GM10847 (cell line): ENCODE results near the gene DNMT1.

ENCODE experiments used
- POLR2A ChIP-seq: IDR thresholded peaks from 2 replicates; pipeline ENCODE4 v1.6.1; 2011; ENCODE audit not compliant: insufficient read length; ENCODE audit errors: extremely low read depth

Gene DNMT1

GRCh38 chr19:10190026-10190425, 4.7 kb downstream of the DNMT1 start:
- TF ChIP-seq POLR2A, result no peak

DNA sequence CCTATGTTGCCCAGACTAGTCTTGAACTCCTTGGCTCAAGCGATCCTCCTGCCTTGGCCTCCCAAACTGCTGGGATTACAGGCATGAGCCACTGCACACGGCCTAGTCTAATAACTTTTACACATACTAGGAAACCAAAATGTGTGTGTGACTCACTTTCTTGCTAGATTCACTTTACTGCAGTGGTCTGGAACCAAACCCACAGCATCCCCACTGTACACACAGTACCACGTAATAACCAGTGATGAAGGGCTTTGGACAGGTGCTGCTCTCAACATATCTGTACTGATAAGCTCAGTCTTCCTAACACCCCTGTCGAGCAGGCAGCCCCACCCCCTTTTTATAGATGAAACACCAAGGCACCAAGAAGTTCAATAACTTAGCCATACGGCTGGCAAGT, 5.1 kb downstream of the DNMT1 start:
- TF ChIP-seq POLR2A, result no peak

DNA sequence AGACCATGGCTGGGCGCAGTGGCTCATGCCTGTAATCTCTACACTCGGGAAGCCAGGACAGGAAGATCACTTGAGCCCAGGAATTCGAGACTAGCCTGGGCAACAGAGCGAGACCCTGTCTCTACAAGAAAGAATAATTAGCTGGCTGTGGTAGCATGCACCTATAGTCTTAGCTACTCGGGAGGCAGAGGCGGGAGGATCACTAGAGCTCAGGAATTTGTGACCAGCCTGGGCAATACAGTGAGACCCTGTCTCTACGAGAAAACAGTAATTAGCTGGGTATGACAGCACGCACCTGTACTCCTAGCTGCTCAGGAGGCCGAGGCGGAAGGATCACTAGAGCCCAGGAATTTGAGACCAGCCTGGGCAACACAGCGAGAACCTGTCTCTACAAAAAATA, 7.4 kb downstream of the DNMT1 start:
- no peak for TF ChIP-seq POLR2A

DNA sequence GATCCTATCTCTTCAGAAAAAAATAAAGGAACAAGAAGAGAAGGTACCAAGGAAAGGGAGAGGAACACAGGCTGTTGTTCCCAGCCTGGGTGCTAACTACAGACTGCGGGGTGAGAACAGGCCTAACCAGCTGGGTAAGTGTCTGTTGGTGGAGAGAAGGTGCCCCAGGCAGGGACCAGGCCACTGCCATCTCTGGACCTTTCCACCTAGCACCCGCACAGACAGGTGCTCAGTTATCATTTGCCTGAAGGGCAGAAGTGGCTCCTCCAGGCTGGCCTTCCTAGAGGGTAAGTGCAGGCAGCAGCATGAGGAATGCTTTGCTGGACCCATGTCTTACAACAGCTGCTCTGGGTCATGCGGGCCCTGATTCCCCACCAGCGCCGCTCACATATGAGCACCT, 10.1 kb downstream of the DNMT1 start:
- TF ChIP-seq POLR2A, result no peak

GRCh38 chr19:10183926-10184325, 10.8 kb downstream of the DNMT1 start:
- no peak for TF ChIP-seq POLR2A

DNA sequence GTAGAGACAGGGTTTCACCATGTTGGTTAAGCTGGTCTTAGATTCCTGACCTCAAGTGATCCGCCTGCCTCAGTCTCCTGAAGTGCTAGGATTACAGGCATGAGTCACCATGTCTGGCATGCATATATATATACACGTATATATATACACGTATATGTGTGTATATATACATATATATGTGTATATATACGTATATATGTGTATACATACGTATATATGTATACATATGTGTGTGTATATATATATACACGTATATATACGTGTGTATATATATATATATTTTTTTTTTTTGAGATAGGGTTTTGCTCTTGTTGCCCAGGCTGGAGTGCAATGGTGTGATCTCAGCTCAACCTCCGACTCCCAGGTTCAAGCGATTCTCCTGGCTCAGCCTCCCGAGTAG, 11.9 kb downstream of the DNMT1 start:
- TF ChIP-seq POLR2A, result no peak

DNA sequence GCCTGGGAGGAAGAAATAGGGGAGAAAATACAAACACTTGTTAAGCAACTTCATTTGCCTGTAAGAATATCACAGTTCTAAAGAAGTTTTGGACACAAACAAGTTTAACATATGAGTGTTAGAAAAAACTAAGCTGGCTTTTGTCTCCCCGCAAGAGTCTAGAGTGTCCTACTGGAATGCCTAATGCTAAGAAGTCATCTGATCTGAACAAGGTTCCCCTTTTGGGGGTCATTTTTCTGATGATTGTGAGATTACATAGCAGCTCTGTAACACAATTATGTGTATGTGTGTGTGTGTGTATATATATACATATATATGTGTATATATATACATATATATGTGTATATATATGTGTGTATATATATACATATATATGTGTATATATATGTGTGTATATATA, 12.7 kb downstream of the DNMT1 start:
- no peak for TF ChIP-seq POLR2A

DNA sequence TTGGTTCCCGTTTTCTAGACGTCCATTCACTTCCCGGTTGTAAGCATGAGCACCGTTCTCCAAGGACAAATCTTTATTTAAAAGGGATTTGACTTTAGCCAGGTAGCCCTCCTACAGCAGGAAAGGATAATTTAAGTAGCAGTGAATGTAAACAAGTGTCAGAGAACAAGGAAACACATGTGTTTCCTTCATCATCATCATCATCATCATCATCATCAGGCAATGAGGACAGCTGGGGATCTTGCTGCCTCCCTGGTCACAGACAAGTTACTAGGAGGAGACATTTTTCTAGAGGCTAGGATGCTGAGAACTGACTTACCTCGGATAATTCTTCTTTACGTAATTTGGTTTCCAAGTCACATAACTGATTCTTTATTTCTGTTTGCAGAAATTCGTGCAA, 14.3 kb downstream of the DNMT1 start:
- no peak for TF ChIP-seq POLR2A

- no peak for TF ChIP-seq POLR2A
These were observed 21.2 kb downstream of the DNMT1 start for GRCh38 chr19:10173527-10173926.

DNA sequence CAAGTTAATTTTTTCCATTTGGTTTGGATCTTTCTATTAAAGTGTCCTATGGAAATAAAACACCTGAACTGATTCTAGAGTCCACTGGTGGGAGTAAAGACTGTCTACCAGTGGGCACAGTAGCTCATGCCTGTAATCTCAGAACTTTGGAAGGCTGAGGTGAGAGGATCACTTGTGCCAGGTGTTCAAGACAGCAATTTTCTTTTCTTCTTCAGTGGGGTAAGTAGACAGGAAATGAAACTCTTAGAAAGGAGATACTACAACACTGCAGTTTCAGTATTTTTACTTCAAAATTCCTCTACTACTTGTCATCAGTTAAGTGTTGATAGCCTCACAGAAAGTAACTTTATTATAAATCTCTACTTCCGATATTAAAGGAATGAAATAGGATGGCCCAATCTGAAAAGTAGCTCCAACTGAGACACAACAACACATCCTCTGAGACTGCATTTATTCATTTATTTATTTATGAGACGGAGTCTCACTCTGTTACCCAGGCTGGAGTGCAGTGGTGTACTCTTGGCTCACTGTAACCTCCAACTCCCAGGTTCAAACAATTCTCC, 26.3 kb downstream of the DNMT1 start:
- no peak for TF ChIP-seq POLR2A

- TF ChIP-seq POLR2A, result no peak
These were observed 27.3 kb downstream of the DNMT1 start for GRCh38 chr19:10167459-10167858.

DNA sequence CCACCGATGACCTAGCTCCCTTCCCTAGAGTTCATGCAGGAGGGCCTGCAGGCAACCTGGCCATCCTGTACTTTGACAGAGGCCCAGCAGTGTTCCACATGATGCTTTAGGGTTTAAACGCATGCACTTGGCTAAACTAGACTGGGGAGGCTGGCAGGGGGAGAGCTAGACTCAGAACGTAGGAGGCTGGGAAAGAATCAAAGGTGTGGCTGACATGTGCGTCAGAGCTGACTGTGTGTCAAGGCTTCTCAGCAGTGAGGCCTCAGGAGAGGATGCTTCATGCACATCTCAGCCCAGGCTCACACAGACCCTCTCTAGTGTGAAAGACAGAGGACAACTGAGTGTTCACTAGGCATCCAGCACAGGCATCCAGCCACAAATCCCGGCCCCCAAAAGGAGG, 28.7 kb downstream of the DNMT1 start:
- no peak for TF ChIP-seq POLR2A

GRCh38 chr19:10163536-10163935, 31.2 kb downstream of the DNMT1 start:
- TF ChIP-seq POLR2A, result no peak

DNA sequence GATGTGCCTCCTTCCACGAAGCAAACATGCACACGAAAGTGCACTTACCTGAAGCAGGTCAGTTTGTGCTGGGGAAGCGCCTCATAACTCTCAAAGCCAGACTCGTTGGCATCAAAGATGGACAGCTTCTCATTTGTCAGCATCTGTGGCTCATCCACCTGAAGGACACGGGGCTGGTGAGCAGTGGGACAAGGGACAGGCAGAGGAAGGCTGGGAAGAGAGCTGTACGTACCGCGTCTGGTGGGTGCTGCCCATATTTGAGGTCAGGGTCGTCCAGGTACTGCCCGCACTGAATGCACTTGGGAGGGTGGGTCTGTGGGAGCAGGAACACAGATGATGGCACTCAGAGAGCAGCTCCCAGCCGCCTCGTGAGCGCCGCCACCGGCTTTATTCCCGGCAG, 35.1 kb downstream of the DNMT1 start:
- TF ChIP-seq POLR2A, result no peak

DNA sequence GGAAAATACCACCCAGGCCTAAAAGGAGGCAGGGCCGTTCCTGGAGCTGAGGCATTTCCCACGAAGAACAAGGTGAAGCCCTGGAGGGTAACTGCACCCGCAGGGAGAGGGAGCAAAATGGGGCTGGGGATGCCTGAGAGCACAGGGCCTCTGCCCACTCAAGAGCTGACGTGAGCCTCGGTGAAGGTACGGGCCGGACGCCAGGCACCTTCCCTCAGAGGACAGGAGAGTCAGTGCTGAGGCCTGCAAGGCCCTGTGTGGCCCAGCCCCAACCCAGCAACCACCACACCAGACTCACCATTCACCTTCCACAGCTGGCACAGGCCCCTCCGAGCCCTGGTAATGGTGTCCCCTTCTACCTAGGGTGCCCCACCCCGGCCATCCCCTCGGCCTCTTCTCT, 36.3 kb downstream of the DNMT1 start:
- TF ChIP-seq POLR2A, result no peak

GRCh38 chr19:10158071-10158470, 36.7 kb downstream of the DNMT1 start:
- TF ChIP-seq POLR2A, result no peak

DNA sequence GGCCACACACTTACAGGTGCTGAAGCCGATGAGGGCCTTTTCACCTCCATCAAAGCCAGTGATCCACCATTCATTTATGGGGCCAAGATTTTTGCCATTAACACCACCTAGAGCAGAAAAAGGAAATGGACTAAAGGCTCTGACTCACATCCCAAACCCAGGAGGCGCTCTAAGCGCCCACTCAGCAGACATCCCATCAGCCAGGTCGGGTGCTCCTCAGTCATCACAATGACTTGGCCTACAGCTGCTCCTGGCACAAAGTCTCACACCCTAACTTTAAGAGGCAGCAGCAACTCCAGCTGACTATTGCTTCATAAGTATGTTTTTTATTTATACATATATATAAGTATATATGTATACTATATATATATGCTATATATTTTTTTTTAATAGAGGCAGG, 38.9 kb downstream of the DNMT1 start:
- TF ChIP-seq POLR2A, result no peak

DNA sequence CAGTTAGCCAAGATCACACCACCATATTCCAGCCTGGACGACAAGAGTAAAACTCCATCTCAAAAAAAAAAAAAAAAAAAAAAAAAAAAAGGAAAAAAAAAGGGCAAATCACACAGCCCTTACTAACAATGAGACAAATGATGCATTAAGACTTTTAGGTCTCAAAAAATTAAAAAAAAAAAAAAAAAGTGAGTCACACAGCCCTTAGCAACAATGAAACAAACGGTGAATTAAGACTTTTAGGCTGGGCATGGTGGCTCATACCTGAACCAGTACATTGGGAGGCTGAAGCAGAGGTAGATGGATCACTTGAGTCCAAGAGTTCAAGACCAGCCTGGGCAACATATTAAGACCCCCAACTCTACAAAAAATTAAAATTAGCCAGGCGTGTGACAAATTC, 42.7 kb downstream of the DNMT1 start:
- no peak for TF ChIP-seq POLR2A
